GM06990 (cell line): ENCODE measurements around the gene STAB2.

Experiments
- DNase-seq: peaks from one replicate; pipeline ENCODE4 v3.0.0-alpha.2; 2011; ENCODE audit not compliant: insufficient read length; ENCODE audit errors: extremely low read depth
- H3K27me3 ChIP-seq: replicated peaks from 2 replicates; pipeline ENCODE4 v1.6.0; 2011; ENCODE audit warnings: low read length; ENCODE audit not compliant: control insufficient read depth, insufficient read depth
- H3K36me3 ChIP-seq: 2 replicates; pipeline ENCODE4 v1.5.1; 2011; ENCODE audit warnings: low read length; ENCODE audit not compliant: control insufficient read depth, insufficient read depth
- H3K4me3 ChIP-seq: replicated peaks from 2 replicates; pipeline ENCODE4 v1.5.1; 2011; ENCODE audit warnings: low read depth, mild to moderate bottlenecking, control low read depth, low read length
- CTCF ChIP-seq: IDR thresholded peaks from 2 replicates; pipeline ENCODE4 v1.5.1; 2011; ENCODE audit warnings: low read length, control low read depth, mild to moderate bottlenecking, inconsistent platforms; ENCODE audit not compliant: insufficient read depth, poor library complexity, severe bottlenecking

Gene STAB2

GRCh38 chr12:103639983-103640382 lies 52.9 kb downstream of the STAB2 start:
- Histone ChIP-seq H3K4me3 (no peak overlapping the region), H3K36me3 (no peaks in the 10 kb centered on the region), H3K27me3 (no peaks in the 10 kb centered on the region; the same call in 1 of the 2 replicates)
- DNase-seq = no peak
- TF ChIP-seq CTCF = no peak

- Histone ChIP-seq H3K36me3 (no peaks in the 10 kb centered on the region), H3K4me3 (no peak overlapping the region), H3K27me3 (no peaks in the 10 kb centered on the region; the same call in 1 of the 2 replicates)
- TF ChIP-seq CTCF = no peak
- DNase-seq = no peak
These were observed 53.3 kb downstream of the STAB2 start for GRCh38 chr12:103640410-103640809.

- H3K4me3 ChIP-seq = no peak overlapping the region
- H3K27me3 ChIP-seq = no peaks in the 10 kb centered on the region; the same call in 1 of the 2 replicates
- no peak for TF ChIP-seq CTCF
- DNase-seq = no peak
- no peaks in the 10 kb centered on the region for H3K36me3 ChIP-seq
These were observed 53.8 kb downstream of the STAB2 start for GRCh38 chr12:103640831-103641230.

- Histone ChIP-seq H3K36me3 (no peaks in the 10 kb centered on the region), H3K4me3 (no peak overlapping the region), H3K27me3 (no peaks in the 10 kb centered on the region; the same call in none of the 2 replicates)
- DNase-seq = no peak
- TF ChIP-seq CTCF = no peak
These were observed 55.3 kb downstream of the STAB2 start for GRCh38 chr12:103642240-103642864.

- no peak for TF ChIP-seq CTCF
- no peaks in the 10 kb centered on the region for H3K36me3 ChIP-seq
- H3K27me3 ChIP-seq = no peaks in the 10 kb centered on the region; the same call in 1 of the 2 replicates
- no peak for DNase-seq
- H3K4me3 ChIP-seq = no peak overlapping the region
These were observed 58.1 kb downstream of the STAB2 start for GRCh38 chr12:103645202-103645601.

- DNase-seq = no peak
- Histone ChIP-seq H3K36me3 (no peaks in the 10 kb centered on the region), H3K4me3 (no peak overlapping the region), H3K27me3 (no peaks in the 10 kb centered on the region; the same call in 1 of the 2 replicates)
- TF ChIP-seq CTCF = no peak
These were observed 60.2 kb downstream of the STAB2 start for GRCh38 chr12:103647267-103647666.
